Measurements from ENCODE around the gene ANK3. TPM values are rescaled to one million over a fixed set of nuclear protein-coding genes. Genes with fewer than 3 reads are reported as not detected.

Gene ANK3
- polyA plus RNA-seq, 1 experiment: 1.6 TPM

GRCh38 chr10:60430017-60430416 lies 40.3 kb upstream of the ANK3 start:
- TF ChIP-seq CTCF (IDR thresholded peaks at IDR 0.05; ENCODE audit: low read depth, low read length): no peak
- Histone ChIP-seq H3K27ac (ENCODE audit: low read depth, low read length) (no peak overlapping the region), H3K27me3 (ENCODE audit: control insufficient read depth, insufficient read depth, low read length) (no peaks in the 10 kb centered on the region), H3K4me3 (ENCODE audit: low read depth, low read length) (no peak overlapping the region), H3K9me3 (ENCODE audit: control insufficient read depth, insufficient read depth, low read length) (no peaks in the 10 kb centered on the region)
- DNase-seq (ENCODE audit: low read depth, low spot score): peak; percentile 36
- CTCF ChIA-PET: interaction anchor here (0.6 to 2.5 kb wide), 6 partner anchors 13 to 1475 kb away, joined by 3 to 10 read pairs (median 5); no protein-coding TSS in a partner anchor
- POLR2A ChIA-PET: no interaction called here

- no peak for TF ChIP-seq CTCF (IDR thresholded peaks at IDR 0.05; ENCODE audit: low read depth, low read length)
- ChIA-PET POLR2A (interaction anchor here (0.7 kb wide), 1 partner anchor 44 kb away, joined by 3 read pairs; no protein-coding TSS in a partner anchor), CTCF (interaction anchor here (0.6 to 2.5 kb wide), 10 partner anchors 9 to 1476 kb away, joined by 3 to 10 read pairs (median 4); no protein-coding TSS in a partner anchor)
- DNase-seq (ENCODE audit: low read depth, low spot score): no peak
- Histone ChIP-seq H3K4me3 (ENCODE audit: low read depth, low read length) (no peak overlapping the region), H3K27ac (ENCODE audit: low read depth, low read length) (no peak overlapping the region), H3K27me3 (ENCODE audit: control insufficient read depth, insufficient read depth, low read length) (no peaks in the 10 kb centered on the region), H3K9me3 (ENCODE audit: control insufficient read depth, insufficient read depth, low read length) (no peaks in the 10 kb centered on the region)
Observed at GRCh38 chr10:60429084-60429849, 39.6 kb upstream of the ANK3 start.

- H3K27ac ChIP-seq (ENCODE audit: low read depth, low read length): no peak overlapping the region
- no peak overlapping the region for H3K4me3 ChIP-seq (ENCODE audit: low read depth, low read length)
- no peaks in the 10 kb centered on the region for H3K9me3 ChIP-seq (ENCODE audit: control insufficient read depth, insufficient read depth, low read length)
- no peaks in the 10 kb centered on the region for H3K27me3 ChIP-seq (ENCODE audit: control insufficient read depth, insufficient read depth, low read length)
- no peak for DNase-seq (ENCODE audit: low read depth, low spot score)
- CTCF ChIA-PET: interaction anchor here (1.2 to 2.5 kb wide), 7 partner anchors 9 to 314 kb away, joined by 3 to 10 read pairs (median 5); no protein-coding TSS in a partner anchor
- POLR2A ChIA-PET: no interaction called here
- TF ChIP-seq CTCF (IDR thresholded peaks at IDR 0.05; ENCODE audit: low read depth, low read length): no peak
Observed at GRCh38 chr10:60428387-60428737, 38.7 kb upstream of the ANK3 start.

- DNase-seq (ENCODE audit: low read depth, low spot score): no peak
- Histone ChIP-seq H3K9me3 (ENCODE audit: control insufficient read depth, insufficient read depth, low read length) (no peaks in the 10 kb centered on the region), H3K27ac (ENCODE audit: low read depth, low read length) (no peak overlapping the region), H3K27me3 (ENCODE audit: control insufficient read depth, insufficient read depth, low read length) (no peaks in the 10 kb centered on the region), H3K4me3 (ENCODE audit: low read depth, low read length) (no peak overlapping the region)
- no peak for TF ChIP-seq CTCF (IDR thresholded peaks at IDR 0.05; ENCODE audit: low read depth, low read length)
- CTCF ChIA-PET: interaction anchor here (1.2 to 2.5 kb wide), 5 partner anchors 10 to 223 kb away, joined by 3 to 10 read pairs (median 5); no protein-coding TSS in a partner anchor
- POLR2A ChIA-PET: interaction anchor here (0.7 kb wide), 1 partner anchor 190 kb away, joined by 3 read pairs; no protein-coding TSS in a partner anchor
Observed at GRCh38 chr10:60427709-60428386, 38.2 kb upstream of the ANK3 start.
